Measurements from ENCODE around the gene ASB5. TPM values are rescaled to one million over a fixed set of nuclear protein-coding genes. Genes with fewer than 3 reads are reported as not detected.
"Not testable (repeated sequence)": the region's sequence is repeated elsewhere in the genome, so short reads cannot be mapped to it uniquely, and the experiment has no call there.

Gene ASB5
- total RNA-seq, 2 donors from 2014 or later: not detected

DNA sequence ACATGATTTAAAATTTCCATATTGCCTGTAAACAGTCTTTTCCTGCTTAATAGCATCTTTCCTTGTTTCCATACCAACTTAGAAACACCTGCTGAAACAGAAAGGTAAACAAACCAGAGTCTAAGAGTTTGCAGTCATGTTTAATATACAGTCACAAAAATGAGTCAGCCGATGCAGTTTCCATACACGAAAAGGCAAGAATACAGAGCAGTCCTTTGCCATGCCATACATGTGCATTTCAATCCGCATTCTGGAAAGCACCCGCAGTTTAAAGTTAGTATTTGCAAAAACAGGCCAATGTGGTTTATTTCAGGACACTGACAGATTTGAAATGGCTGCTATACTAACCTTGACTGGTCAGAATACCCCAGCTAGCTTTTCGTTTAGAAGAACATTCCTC lies 32.1 kb downstream of the ASB5 start:
- ATAC-seq (replicated peaks in 1 of 2) (no peak), DNase-seq (no peak)
- Mint-ChIP-seq H3K36me3 (ENCODE audit: insufficient read depth in 2 of 2) (no peaks in the 10 kb centered on the region), H3K27ac (no peak overlapping the region), H3K9me3 (no peaks in the 10 kb centered on the region), H3K4me1 (ENCODE audit: low read depth) (no peaks in the 10 kb centered on the region), H3K4me3 (no peak overlapping the region), H3K27me3 (ENCODE audit: low read depth) (peaks cover 41% of the 10 kb centered on the region)

DNA sequence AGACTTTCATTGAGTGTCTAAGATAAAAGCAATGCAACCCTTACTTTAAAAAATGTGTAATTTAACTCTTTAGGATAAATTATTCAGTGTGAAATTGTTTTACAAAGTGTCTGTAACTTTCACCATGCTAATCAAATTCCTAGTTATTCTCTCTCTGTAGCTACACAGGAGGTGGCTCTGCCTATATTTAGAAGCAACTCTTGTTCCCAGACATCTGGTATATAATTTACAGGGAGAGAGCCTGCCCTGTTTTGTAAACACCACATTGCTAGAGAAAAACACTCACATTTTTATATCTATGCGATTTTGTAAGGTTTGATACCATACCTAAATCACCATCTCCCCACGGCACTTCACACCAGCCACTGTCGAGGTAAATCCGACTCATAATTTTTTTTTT lies 38.2 kb downstream of the ASB5 start:
- H3K27me3 Mint-ChIP-seq (ENCODE audit: low read depth): peaks cover 39% of the 10 kb centered on the region
- no peak for DNase-seq
- no peaks in the 10 kb centered on the region for H3K4me1 Mint-ChIP-seq (ENCODE audit: low read depth)
- H3K36me3 Mint-ChIP-seq (ENCODE audit: insufficient read depth in 2 of 2): no peaks in the 10 kb centered on the region
- no peak for ATAC-seq (replicated peaks in 1 of 2)
- H3K9me3 Mint-ChIP-seq: no peaks in the 10 kb centered on the region
- H3K27ac Mint-ChIP-seq: no peak overlapping the region
- no peak overlapping the region for H3K4me3 Mint-ChIP-seq

DNA sequence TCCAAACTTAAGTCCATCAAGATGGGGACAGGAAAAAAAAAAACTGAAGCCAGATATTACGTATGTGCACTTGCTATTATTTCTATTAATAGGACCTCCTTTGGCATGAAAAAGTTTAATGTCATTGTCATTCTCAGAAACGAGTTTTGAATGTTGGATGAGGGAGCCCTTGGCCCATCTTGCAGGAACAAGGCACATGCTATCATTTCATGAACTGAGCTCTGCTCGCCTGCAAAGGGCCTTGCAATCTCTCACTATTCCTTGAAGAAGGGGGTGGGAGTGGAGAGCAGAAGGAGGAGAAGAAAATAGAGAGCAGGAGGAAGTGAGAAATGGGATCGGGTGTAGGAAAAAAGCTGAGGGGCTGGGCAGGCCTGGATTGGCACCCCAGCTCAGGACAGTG lies 39.4 kb downstream of the ASB5 start:
- Mint-ChIP-seq H3K9me3 (no peaks in the 10 kb centered on the region), H3K27ac (no peak overlapping the region), H3K27me3 (ENCODE audit: low read depth) (peaks cover 41% of the 10 kb centered on the region), H3K4me1 (ENCODE audit: low read depth) (no peaks in the 10 kb centered on the region), H3K4me3 (no peak overlapping the region), H3K36me3 (ENCODE audit: insufficient read depth in 2 of 2) (no peaks in the 10 kb centered on the region)
- ATAC-seq (replicated peaks in 1 of 2): no peak
- DNase-seq: no peak

DNA sequence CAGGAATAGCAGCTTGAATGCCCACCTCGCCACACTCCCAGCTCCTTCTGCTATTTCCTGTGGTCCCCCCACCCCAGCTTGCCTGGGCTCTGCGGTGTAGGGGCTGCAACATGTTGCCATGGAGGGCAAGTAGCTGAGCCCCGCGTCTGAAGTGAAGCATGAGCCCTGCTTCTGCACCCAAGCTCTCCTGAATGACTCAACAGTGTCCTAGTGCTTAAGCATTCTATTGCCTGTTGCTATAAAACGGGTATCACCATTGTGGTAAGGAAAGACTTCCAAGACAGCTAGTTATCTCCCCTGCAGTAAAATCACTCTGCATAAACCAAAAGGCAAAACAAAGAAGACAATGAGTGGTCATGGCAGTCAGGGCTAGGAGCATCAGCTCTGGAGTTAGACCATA lies 42.3 kb downstream of the ASB5 start:
- no peak for ATAC-seq (replicated peaks in 1 of 2)
- Mint-ChIP-seq H3K4me3 (no peak overlapping the region), H3K36me3 (ENCODE audit: insufficient read depth in 2 of 2) (no peaks in the 10 kb centered on the region), H3K9me3 (no peaks in the 10 kb centered on the region), H3K27ac (no peak overlapping the region), H3K27me3 (ENCODE audit: low read depth) (peaks cover 20% of the 10 kb centered on the region), H3K4me1 (ENCODE audit: low read depth) (no peaks in the 10 kb centered on the region)
- DNase-seq: no peak

DNA sequence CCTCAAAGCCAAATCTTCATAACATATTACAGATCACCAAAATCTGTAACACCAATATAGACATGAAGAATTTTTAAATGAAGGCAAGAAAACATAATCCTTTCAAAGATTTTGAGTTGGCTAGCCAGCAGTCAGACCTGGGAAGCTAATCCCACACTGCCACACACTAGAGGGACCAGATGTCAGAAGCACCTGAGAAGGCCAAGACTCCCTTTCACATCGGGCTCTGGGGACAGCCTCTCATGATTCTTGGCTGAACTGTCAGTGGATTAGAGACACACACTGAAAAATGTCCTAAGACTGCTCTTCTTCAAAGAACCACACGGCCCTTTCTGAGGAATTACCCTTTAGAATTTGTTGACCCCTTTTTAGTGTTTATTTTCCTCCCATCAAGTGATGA lies 45.5 kb downstream of the ASB5 start:
- H3K4me3 Mint-ChIP-seq: no peak overlapping the region
- H3K9me3 Mint-ChIP-seq: no peaks in the 10 kb centered on the region
- H3K27me3 Mint-ChIP-seq (ENCODE audit: low read depth): peaks cover 13% of the 10 kb centered on the region
- ATAC-seq (replicated peaks in 1 of 2) (no peak), DNase-seq (no peak)
- no peaks in the 10 kb centered on the region for H3K4me1 Mint-ChIP-seq (ENCODE audit: low read depth)
- H3K27ac Mint-ChIP-seq: no peak overlapping the region
- H3K36me3 Mint-ChIP-seq (ENCODE audit: insufficient read depth in 2 of 2): no peaks in the 10 kb centered on the region

DNA sequence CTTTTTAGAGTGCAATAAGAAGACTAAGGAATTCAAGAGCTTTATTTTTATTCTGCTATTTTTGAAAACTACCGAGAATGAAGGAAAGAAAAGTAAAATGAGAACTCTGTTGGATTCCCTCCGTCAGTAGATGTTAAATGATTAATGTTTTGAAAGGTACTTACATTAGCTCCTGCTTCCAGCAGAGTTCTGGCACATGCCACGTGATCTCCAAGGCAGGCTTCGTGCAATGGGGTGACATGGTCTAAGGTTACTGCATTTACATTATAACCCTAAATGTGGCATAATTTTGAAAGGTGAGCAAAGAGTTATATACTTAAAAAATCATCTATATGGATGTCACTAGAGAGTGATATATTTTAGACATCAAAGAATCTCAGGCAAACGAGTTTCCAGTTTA lies 46.9 kb downstream of the ASB5 start:
- H3K4me1 Mint-ChIP-seq (ENCODE audit: low read depth): no peaks in the 10 kb centered on the region
- no peak overlapping the region for H3K27ac Mint-ChIP-seq
- H3K9me3 Mint-ChIP-seq: no peaks in the 10 kb centered on the region
- ATAC-seq (replicated peaks in 1 of 2): no peak
- peaks cover 13% of the 10 kb centered on the region for H3K27me3 Mint-ChIP-seq (ENCODE audit: low read depth)
- DNase-seq: no peak
- H3K36me3 Mint-ChIP-seq (ENCODE audit: insufficient read depth in 2 of 2): no peaks in the 10 kb centered on the region
- no peak overlapping the region for H3K4me3 Mint-ChIP-seq

DNA sequence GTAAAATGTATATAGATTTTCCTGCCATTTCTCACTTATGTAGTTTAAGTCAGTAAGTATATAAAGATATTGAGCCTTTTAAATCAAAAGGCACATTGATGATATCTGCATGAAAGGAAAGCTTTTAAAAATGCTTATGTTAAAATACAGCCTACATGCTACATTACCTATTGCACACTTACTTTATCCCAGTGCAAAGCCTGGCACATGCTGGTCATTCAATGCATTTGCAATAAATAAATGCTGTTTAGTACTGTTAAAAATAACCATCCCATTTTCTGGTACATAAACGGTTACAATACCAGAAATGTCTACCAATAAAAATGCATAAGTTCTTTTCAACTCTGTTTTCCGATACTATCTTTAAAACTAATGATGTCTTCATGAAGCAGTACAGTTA lies 51.5 kb downstream of the ASB5 start:
- ATAC-seq (replicated peaks in 1 of 2) (no peak), DNase-seq (no peak)
- Mint-ChIP-seq H3K27ac (no peak overlapping the region), H3K36me3 (ENCODE audit: insufficient read depth in 2 of 2) (no peaks in the 10 kb centered on the region), H3K4me1 (ENCODE audit: low read depth) (no peaks in the 10 kb centered on the region), H3K4me3 (no peak overlapping the region), H3K27me3 (ENCODE audit: low read depth) (no peaks in the 10 kb centered on the region), H3K9me3 (no peaks in the 10 kb centered on the region)

DNA sequence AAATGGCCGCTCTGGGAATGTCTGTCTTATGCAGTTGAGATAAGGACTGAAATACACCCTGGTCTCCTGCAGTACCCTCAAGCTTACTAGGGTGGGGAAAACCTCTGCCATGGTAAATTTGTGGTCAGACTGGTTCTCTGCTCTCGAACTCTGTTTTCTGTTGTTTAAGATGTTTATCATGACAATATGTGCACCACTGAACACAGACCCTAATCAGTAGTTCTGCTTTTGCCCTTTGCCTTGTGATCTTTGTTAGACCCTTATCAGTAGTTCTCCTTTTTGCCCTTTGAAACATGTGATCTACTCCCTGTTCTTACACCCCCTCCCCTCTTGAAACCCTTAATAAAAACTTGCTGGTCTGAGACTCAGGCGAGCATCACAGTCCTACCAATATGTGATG lies 56.7 kb downstream of the ASB5 start:
- H3K27me3 Mint-ChIP-seq (ENCODE audit: low read depth): peaks cover 16% of the 10 kb centered on the region
- not testable (repeated sequence) for H3K36me3 Mint-ChIP-seq (ENCODE audit: insufficient read depth in 2 of 2); H3K27ac Mint-ChIP-seq; ATAC-seq (replicated peaks in 1 of 2); H3K4me3 Mint-ChIP-seq; DNase-seq; H3K4me1 Mint-ChIP-seq (ENCODE audit: low read depth); H3K9me3 Mint-ChIP-seq

DNA sequence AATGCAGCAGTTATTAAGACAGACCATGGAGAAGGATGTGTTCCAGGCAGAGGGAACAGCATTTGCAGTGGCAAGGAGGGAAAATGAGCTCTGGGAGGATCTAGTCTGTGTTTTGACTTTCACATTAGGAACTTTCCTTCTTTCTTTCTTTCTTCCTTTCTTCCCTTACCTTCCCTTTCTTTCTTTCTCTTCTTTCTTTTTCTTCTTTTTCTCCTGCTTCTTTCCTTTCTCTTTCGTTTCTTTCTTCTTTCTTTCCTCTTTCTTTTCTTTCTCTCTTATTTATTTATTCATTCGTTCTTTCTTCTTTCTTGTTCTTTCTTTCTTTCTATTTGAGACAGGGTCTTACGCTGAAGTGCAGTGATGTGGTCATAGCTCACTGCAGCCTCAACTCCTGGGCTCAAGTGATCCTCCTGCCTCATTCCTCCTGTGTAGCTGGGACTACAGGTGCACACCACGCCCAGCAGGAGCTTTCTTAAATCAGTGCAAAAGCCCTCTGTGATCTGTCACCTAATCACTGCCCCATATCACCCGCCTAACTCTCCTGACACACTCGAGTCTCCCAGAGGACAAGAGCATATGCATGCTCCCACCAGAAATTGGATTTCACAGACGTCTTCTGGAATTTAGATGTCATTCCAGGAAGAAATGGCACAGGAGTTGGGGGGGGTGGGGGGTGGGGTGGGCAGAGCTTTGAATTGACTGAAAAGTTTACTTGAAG lies 58.3 kb downstream of the ASB5 start:
- DNase-seq (no peak), ATAC-seq (replicated peaks in 1 of 2) (no peak)
- Mint-ChIP-seq H3K36me3 (ENCODE audit: insufficient read depth in 2 of 2) (no peaks in the 10 kb centered on the region), H3K4me1 (ENCODE audit: low read depth) (no peaks in the 10 kb centered on the region), H3K4me3 (no peak overlapping the region), H3K27ac (no peak overlapping the region), H3K27me3 (ENCODE audit: low read depth) (peaks cover 30% of the 10 kb centered on the region), H3K9me3 (no peaks in the 10 kb centered on the region)

DNA sequence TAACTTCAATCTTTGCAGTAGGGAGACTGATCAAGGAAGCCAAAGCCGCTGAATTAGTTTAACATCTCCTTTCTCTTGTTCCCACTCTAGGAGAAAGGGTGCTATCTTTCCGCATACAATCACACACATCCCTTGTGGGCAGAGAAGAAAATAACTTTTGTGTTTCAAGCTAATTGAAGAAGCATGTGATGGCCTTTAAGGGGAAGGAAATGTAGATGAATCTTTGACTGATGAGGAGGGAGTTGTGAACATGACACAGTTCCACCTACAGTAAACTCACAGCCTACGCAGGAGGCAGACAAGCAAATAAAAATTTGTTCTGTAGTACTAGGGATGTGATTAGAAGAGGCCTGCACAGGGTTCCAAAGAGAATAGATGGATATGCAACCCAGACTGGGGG lies 58.9 kb downstream of the ASB5 start:
- ATAC-seq (replicated peaks in 1 of 2) (no peak), DNase-seq (no peak)
- H3K9me3 Mint-ChIP-seq: no peaks in the 10 kb centered on the region
- H3K27ac Mint-ChIP-seq: no peak overlapping the region
- H3K27me3 Mint-ChIP-seq (ENCODE audit: low read depth): peaks cover 36% of the 10 kb centered on the region
- no peaks in the 10 kb centered on the region for H3K4me1 Mint-ChIP-seq (ENCODE audit: low read depth)
- no peak overlapping the region for H3K4me3 Mint-ChIP-seq
- H3K36me3 Mint-ChIP-seq (ENCODE audit: insufficient read depth in 2 of 2): no peaks in the 10 kb centered on the region

DNA sequence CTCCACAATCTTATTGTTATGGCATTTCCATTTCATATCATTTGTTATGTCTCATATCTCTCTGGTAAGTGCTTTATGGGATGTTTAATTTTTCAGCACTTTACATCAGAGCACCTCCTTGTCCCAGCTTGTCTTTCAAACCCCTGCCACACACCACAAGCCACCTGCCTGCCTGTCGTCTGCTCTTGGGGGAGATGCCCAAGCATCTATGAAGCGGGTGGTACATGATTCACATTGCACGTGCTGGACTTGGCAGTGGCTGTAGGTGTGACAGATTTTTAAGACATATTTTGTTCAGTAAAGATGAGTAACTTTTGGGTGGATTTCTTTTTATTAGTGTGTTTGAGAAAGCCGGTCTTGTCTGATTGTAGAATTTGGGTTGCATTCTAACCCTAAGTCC lies 59.5 kb downstream of the ASB5 start:
- Mint-ChIP-seq H3K27ac (no peak overlapping the region), H3K27me3 (ENCODE audit: low read depth) (peaks cover 39% of the 10 kb centered on the region), H3K9me3 (no peaks in the 10 kb centered on the region), H3K4me3 (no peak overlapping the region), H3K36me3 (ENCODE audit: insufficient read depth in 2 of 2) (no peaks in the 10 kb centered on the region), H3K4me1 (ENCODE audit: low read depth) (no peaks in the 10 kb centered on the region)
- ATAC-seq (replicated peaks in 1 of 2) (no peak), DNase-seq (no peak)

DNA sequence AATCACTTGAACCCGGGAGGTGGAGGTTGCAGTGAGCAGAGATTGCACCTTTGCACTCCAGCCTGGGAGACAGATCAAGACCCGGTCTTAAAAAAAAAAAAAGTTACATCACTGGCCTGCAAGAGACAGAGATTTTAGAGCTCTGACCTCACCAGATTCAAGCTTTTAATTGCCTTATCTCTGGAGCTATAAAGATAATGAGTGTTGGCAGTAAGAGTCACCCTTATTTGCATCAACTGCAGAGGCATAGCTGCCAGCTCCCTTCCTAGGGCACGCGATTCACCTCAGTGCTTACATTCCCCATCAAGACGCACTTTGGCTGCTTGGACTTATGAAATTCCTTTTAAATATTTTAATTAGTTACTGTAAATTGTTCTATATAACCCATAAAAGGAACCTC lies 61.2 kb downstream of the ASB5 start:
- ATAC-seq (replicated peaks in 1 of 2) (no peak), DNase-seq (no peak)
- Mint-ChIP-seq H3K36me3 (ENCODE audit: insufficient read depth in 2 of 2) (no peaks in the 10 kb centered on the region), H3K27ac (no peak overlapping the region), H3K4me1 (ENCODE audit: low read depth) (no peaks in the 10 kb centered on the region), H3K27me3 (ENCODE audit: low read depth) (peaks cover 39% of the 10 kb centered on the region), H3K9me3 (no peaks in the 10 kb centered on the region), H3K4me3 (no peak overlapping the region)

DNA sequence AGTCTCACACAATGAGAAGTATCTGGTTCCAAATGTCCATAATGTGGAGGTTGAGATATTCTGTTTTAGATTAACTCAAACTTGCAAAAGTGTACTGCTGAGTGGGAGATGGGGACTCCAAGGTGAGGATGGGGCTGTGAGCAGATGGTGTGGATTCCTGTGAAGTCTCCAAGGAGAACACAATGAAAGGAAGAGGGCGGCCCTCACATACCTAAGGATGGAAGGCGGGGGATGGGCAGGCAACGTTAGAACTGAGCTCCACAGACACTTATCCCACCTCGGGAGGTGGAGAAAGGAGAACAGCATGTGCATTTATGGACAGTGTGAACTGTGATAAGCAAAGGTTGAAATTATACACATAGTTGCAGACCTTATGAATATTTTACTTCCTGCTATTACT lies 63.7 kb downstream of the ASB5 start:
- H3K27ac Mint-ChIP-seq: no peak overlapping the region
- H3K27me3 Mint-ChIP-seq (ENCODE audit: low read depth): peaks cover 37% of the 10 kb centered on the region
- no peak for ATAC-seq (replicated peaks in 1 of 2)

DNA sequence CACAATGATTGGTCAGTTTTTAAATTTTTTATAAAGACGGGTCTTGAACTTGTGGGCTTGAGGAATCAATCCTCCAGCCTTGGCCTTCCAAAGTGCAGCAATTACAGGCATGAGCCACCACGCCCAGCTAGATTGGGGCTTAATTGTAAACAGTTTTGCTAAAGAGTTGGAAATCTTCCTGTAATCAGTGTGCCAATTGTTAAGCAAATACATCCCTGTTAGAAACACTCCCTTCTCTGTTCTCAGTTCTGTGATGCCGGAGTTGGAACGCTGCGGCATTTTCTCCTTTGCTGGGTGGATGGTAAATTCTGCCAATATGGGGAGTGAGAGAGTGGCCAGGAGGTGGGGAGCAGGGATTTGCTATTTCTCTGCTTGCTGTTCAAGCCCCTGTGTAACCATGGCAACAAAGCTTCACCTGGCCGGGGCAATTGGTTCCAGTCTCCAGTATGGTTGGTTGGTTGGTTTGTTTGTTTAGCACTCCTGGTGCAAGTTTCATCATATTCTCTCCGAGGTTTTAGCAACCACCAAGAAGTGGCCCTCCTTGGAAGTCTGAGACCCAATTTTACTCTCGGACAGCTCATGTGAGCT lies 70.6 kb downstream of the ASB5 start:
- ATAC-seq (replicated peaks in 1 of 2): no peak
- no peak for DNase-seq
- peaks cover 24% of the 10 kb centered on the region for H3K4me1 Mint-ChIP-seq (ENCODE audit: low read depth)
- peaks cover 0 to 6% of the 10 kb centered on the region in 2 donors for H3K36me3 Mint-ChIP-seq (ENCODE audit: insufficient read depth in 2 of 2)
- H3K9me3 Mint-ChIP-seq: peaks cover 0 to 4% of the 10 kb centered on the region in 2 donors
- no peak overlapping the region for H3K4me3 Mint-ChIP-seq
- peaks cover 29% of the 10 kb centered on the region for H3K27me3 Mint-ChIP-seq (ENCODE audit: low read depth)
- H3K27ac Mint-ChIP-seq: no peak overlapping the region

More for the DNA sequence above, 63.7 kb downstream of the ASB5 start:
- DNase-seq: no peak
- Mint-ChIP-seq H3K9me3 (no peaks in the 10 kb centered on the region), H3K4me1 (ENCODE audit: low read depth) (no peaks in the 10 kb centered on the region), H3K4me3 (no peak overlapping the region), H3K36me3 (ENCODE audit: insufficient read depth in 2 of 2) (no peaks in the 10 kb centered on the region)
